PFSK-1 (cell line): ENCODE data around the gene RGPD6. TPM values are rescaled to one million over a fixed set of nuclear protein-coding genes. Genes with fewer than 3 reads are reported as not detected.
"Not testable (repeated sequence)": the region's sequence is repeated elsewhere in the genome, so short reads cannot be mapped to it uniquely, and the experiment has no call there.

Source experiments
- POLR2AphosphoS5 ChIP-seq: IDR thresholded peaks from 2 replicates; pipeline ENCODE4 v1.6.1; 2012; ENCODE audit warnings: low read depth, mild to moderate bottlenecking, control low read depth, low read length, moderate library complexity
- REST ChIP-seq, 2 experiments: IDR thresholded peaks; 2 replicates each; pipeline versions ENCODE4 v1.6.1 to v1.8.0; 2011 to 2012; ENCODE audit warnings: low read depth in 2 of 2, low read length in 2 of 2, control low read depth in 1 of 2, inconsistent platforms in 1 of 2, mild to moderate bottlenecking in 1 of 2, moderate library complexity in 1 of 2; ENCODE audit not compliant: insufficient read depth in 1 of 2
- SIN3A ChIP-seq: IDR thresholded peaks from 2 replicates; pipeline ENCODE4 v1.6.1; 2012; ENCODE audit warnings: mild to moderate bottlenecking, low read length, moderate library complexity, borderline replicate concordance; ENCODE audit not compliant: insufficient read depth
- TAF1 ChIP-seq: IDR thresholded peaks from 2 replicates; pipeline ENCODE4 v1.6.1; 2012; ENCODE audit warnings: low read length, control low read depth, borderline replicate concordance; ENCODE audit not compliant: insufficient read depth
- polyA plus RNA-seq: library from polyadenylated mRNA; unstranded; fragments of >200 nt; gene quantifications from one replicate; pipeline ENCODE4 v1.2.1, GENCODE V29; 2012; ENCODE audit warnings: low read depth, missing spikeins; ENCODE audit not compliant: insufficient read length

The RGPD6 gene
- 7.9 TPM for polyA plus RNA-seq

- not testable (repeated sequence) for TF ChIP-seq SIN3A, POLR2AphosphoS5, TAF1
Observed at GRCh38 chr2:110576763-110577416, at the start of gene RGPD6. Gene RGPD6, minus strand, starts transcription at chr2:110577222. Its CDS starts 198 bp downstream, at chr2:110577024.

- TF ChIP-seq TAF1; REST (IDR thresholded peaks at IDR 0.05; ENCODE audit: insufficient read depth in 1 of 2, low read depth in 2 of 2, low read length in 2 of 2); POLR2AphosphoS5: not testable (repeated sequence)
Observed at GRCh38 chr2:110472171-110473058, 104.6 kb downstream of the RGPD6 start, which contains the start of gene LIMS4. Gene LIMS4, minus strand, starts transcription at chr2:110472816. Its CDS starts 38 bp downstream, at chr2:110472778.
